Ascending aorta (tissue), 2 donors: ENCODE measurements around the gene GFRA1. TPM values are rescaled to one million over a fixed set of nuclear protein-coding genes. Genes with fewer than 3 reads are reported as not detected.

ENCODE experiments used
- DNase-seq, 2 donors: peaks; one replicate each; pipeline ENCODE4 v3.0.0-alpha.2; 2019; ENCODE audit warnings: low spot score in 2 of 2
- H3K27ac ChIP-seq, 2 donors: fragments of 200-600 bp; sonication (generic); one replicate each; pipeline ENCODE4 v1.5.1; 2016 to 2017; ENCODE audit warnings: mild to moderate bottlenecking in 1 of 2
- H3K27me3 ChIP-seq: fragments of 200-600 bp; sonication (generic); one replicate; pipeline ENCODE4 v1.5.1; 2017
- H3K36me3 ChIP-seq, 2 donors: fragments of 200-600 bp; sonication (generic); one replicate each; pipeline ENCODE4 v1.5.1; 2016
- H3K4me1 ChIP-seq, 2 donors: fragments of 200-600 bp; sonication (generic); one replicate each; pipeline ENCODE4 v1.5.1; 2016 to 2017; ENCODE audit warnings: mild to moderate bottlenecking in 1 of 2
- H3K4me3 ChIP-seq, 2 donors: fragments of 200-600 bp; sonication (generic); one replicate each; pipeline ENCODE4 v1.5.1; 2016 to 2017; ENCODE audit warnings: mild to moderate bottlenecking in 1 of 2
- H3K9me3 ChIP-seq, 2 donors: fragments of 200-600 bp; sonication (generic); one replicate each; pipeline ENCODE4 v1.5.1; 2016
- intact Hi-C: fragments of 100-400 bp; cut with DNase I; formaldehyde crosslinking; loops from one replicate; pipeline ENCODE4 v1.15.1; 2023
- total RNA-seq: library from RNA; depleted of rRNA; stranded (reverse); fragments of >200 nt; gene quantifications from one replicate; pipeline ENCODE4 v1.1.0, GENCODE V29; 2016
- TF ChIP-seq, protein P1 (sequence below), 3 experiments: fragments of 200-600 bp in 2 of 3; fragments of 450-650 bp in 1 of 3; sonication (generic) in 2 of 3; IDR thresholded peaks; one replicate each; pipeline ENCODE4 v1.5.1; 2016 to 2019; ENCODE audit warnings: antibody characterized with exemption in 3 of 3, mild to moderate bottlenecking in 1 of 3, moderate library complexity in 1 of 3

The GFRA1 gene
- total RNA-seq, 1 donor from 2014 or later = 7.0 TPM

DNA sequence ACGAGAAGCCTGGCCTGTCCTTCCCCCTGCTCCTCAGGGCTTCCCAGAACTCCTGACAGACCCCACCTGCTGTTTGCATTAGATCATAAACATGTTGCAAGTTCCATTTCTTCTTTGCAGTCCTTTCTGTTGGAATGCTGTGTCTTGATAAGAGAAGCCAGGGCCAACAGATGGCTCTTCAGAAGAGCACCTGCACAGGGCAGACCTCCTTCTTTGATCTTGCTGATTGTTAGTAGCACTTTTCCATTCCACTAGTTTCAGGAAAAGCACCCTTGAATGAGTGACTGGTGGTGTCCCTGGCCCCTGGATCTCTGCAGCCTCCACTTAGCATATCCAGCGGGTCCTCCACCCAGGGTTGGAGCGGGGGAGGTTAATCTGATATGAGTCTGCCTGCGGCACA, 243.2 kb downstream of the GFRA1 start:
- Histone ChIP-seq H3K4me3 (no peak overlapping the region), H3K27me3 (no peaks in the 10 kb centered on the region), H3K36me3 (no peaks in the 10 kb centered on the region), H3K4me1 (no peaks in the 10 kb centered on the region), H3K27ac (no peak overlapping the region), H3K9me3 (peaks cover 2 to 7% of the 10 kb centered on the region in 2 donors)
- TF ChIP-seq, protein P1, sequence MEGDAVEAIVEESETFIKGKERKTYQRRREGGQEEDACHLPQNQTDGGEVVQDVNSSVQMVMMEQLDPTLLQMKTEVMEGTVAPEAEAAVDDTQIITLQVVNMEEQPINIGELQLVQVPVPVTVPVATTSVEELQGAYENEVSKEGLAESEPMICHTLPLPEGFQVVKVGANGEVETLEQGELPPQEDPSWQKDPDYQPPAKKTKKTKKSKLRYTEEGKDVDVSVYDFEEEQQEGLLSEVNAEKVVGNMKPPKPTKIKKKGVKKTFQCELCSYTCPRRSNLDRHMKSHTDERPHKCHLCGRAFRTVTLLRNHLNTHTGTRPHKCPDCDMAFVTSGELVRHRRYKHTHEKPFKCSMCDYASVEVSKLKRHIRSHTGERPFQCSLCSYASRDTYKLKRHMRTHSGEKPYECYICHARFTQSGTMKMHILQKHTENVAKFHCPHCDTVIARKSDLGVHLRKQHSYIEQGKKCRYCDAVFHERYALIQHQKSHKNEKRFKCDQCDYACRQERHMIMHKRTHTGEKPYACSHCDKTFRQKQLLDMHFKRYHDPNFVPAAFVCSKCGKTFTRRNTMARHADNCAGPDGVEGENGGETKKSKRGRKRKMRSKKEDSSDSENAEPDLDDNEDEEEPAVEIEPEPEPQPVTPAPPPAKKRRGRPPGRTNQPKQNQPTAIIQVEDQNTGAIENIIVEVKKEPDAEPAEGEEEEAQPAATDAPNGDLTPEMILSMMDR (IDR thresholded peaks at IDR 0.05) = no peak
- intact Hi-C loops = no loop called here
- no peak for DNase-seq

DNA sequence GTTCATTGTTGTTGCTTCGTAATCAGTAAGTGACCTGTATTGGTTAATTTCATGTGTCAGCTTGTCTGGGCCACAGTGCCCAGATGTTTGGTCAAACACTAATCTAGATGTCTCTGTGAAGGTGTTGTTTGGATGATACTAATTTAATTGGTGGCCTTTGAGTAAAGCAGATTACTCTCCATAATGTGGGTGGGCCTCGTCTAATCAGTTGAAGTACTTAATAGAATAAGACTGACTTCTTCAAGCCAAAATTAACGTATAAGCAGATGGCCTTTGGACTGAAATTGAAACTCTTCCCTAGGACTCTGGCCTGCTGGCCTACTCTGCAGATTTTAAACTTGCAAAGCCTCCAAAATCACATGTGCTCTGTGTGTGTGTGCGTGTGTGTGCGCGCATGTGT, 245.7 kb downstream of the GFRA1 start:
- TF ChIP-seq, protein P1 (IDR thresholded peaks at IDR 0.05) = no peak
- H3K4me1 ChIP-seq = no peaks in the 10 kb centered on the region
- no peak for DNase-seq

DNA sequence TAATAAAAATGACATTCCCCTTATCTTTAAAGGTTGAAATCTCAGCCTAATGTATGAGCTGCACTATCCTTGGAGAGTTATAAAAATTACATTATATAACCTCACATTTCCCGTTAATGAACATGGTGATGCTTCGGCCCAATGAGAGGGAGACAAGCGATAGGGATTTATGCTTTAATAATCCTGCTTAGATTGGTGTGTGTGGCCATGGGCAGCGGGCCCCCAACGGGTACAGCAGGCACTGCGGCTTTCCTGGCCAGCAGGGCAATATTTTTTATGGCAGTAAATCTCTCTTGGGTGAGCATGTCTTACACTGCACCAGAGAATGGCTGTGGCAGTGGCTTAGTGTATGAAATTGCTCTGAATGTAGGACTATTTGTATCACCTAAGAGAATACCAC, 246.3 kb downstream of the GFRA1 start:
- no peaks in the 10 kb centered on the region for H3K4me1 ChIP-seq
- H3K36me3 ChIP-seq = no peaks in the 10 kb centered on the region
- no peak overlapping the region for H3K4me3 ChIP-seq
- no peaks in the 10 kb centered on the region for H3K9me3 ChIP-seq
- no peaks in the 10 kb centered on the region for H3K27me3 ChIP-seq
- H3K27ac ChIP-seq = no peak overlapping the region
- TF ChIP-seq, protein P1 (IDR thresholded peaks at IDR 0.05) = no peak
- intact Hi-C loops = no loop called here
- DNase-seq = no peak

More for the DNA sequence above, 245.7 kb downstream of the GFRA1 start:
- Histone ChIP-seq H3K27me3 (no peaks in the 10 kb centered on the region), H3K4me3 (no peak overlapping the region), H3K36me3 (no peaks in the 10 kb centered on the region), H3K9me3 (no peaks in the 10 kb centered on the region), H3K27ac (no peak overlapping the region)
- intact Hi-C loops = no loop called here

DNA sequence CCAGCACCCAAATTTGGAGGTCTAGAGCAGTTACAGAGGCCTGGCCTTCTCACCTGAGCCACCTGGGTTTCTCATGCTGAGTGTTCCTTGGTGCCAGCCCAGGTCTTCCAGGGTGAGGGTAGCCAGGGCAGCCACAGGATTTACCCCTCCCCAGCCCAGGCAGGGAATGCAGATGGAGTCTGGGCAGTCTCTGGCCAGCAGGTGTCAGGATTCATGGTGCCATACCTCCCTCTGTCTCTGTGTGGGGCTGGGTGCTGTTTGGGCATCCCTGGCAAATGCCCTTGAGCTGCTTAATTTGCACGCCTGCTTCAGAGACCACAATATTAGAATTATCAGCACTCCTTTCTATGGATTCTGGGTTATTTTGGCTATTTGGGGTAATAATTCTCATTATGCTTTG, 246.7 kb downstream of the GFRA1 start:
- TF ChIP-seq, protein P1 (IDR thresholded peaks at IDR 0.05) = no peak
- Histone ChIP-seq H3K36me3 (no peaks in the 10 kb centered on the region), H3K27ac (no peak overlapping the region), H3K9me3 (no peaks in the 10 kb centered on the region), H3K27me3 (no peaks in the 10 kb centered on the region), H3K4me3 (no peak overlapping the region), H3K4me1 (no peaks in the 10 kb centered on the region)
- intact Hi-C loops = no loop called here
- DNase-seq = no peak

DNA sequence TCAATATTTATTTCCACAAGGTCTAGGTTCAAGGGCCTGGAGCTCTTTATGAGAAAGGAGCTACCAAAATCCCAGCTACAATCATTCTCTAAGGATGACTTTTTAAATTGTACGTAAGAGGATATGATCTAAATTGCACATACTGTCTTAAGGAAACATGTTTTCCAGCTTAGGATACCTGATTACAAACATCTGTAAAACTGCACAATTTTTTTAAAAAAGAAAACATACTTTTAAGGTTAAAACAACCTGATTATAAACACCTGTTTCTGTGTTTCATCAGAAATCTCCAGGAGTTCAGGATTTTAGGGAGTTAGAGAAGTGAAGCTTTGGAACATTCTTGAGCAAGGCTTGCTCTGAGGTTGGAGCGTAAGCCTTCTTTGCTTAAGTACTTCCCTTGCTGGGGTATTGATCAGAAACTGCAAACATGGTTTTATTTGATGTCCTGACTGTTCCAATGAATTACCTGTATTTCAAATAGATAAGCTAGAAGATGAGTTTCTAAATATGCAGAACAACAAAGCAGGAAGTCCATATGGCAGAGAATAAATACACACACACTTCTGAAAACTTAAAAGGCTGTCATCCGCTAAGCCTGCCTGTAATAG, 248.6 kb downstream of the GFRA1 start:
- Histone ChIP-seq H3K4me3 (no peak overlapping the region), H3K9me3 (no peaks in the 10 kb centered on the region), H3K36me3 (no peaks in the 10 kb centered on the region), H3K27ac (no peak overlapping the region), H3K27me3 (no peaks in the 10 kb centered on the region), H3K4me1 (no peaks in the 10 kb centered on the region)
- intact Hi-C loops = no loop called here
- TF ChIP-seq, protein P1 (IDR thresholded peaks at IDR 0.05) = no peak
- no peak for DNase-seq

DNA sequence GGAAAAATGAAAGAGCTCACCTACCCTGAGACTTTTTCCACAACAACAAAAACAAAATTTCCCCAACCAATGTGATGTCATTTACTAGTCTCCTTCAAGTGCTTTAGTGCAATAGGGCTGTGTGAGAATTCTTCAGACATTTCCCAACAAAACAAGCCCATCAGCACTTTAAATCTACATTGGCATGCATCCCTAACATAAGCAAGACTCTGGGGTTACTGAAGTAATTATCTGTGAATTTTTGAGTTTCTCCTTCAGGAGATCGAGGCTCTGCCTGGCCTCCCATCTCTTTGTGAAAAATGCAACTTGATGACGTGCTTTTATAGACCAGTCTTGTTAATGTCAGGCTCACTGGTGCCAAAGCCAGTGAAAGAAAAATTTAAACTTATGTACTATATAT, 255.6 kb downstream of the GFRA1 start:
- H3K9me3 ChIP-seq = no peaks in the 10 kb centered on the region
- TF ChIP-seq, protein P1 (IDR thresholded peaks at IDR 0.05) = no peak
- DNase-seq = no peak
- no peak overlapping the region for H3K4me3 ChIP-seq
- peaks cover 0 to 5% of the 10 kb centered on the region in 2 donors for H3K4me1 ChIP-seq
- no peaks in the 10 kb centered on the region for H3K36me3 ChIP-seq
- no peak overlapping the region for H3K27ac ChIP-seq
- intact Hi-C loops = no loop called here
- H3K27me3 ChIP-seq = no peaks in the 10 kb centered on the region
